Measurements from ENCODE around the gene TPTE. TPM values are rescaled to one million over a fixed set of nuclear protein-coding genes. Genes with fewer than 3 reads are reported as not detected.
"Not testable (repeated sequence)": the region's sequence is repeated elsewhere in the genome, so short reads cannot be mapped to it uniquely, and the experiment has no call there.

Gene TPTE
- not detected for polyA plus RNA-seq (2012; ENCODE audit: missing spikeins)

DNA sequence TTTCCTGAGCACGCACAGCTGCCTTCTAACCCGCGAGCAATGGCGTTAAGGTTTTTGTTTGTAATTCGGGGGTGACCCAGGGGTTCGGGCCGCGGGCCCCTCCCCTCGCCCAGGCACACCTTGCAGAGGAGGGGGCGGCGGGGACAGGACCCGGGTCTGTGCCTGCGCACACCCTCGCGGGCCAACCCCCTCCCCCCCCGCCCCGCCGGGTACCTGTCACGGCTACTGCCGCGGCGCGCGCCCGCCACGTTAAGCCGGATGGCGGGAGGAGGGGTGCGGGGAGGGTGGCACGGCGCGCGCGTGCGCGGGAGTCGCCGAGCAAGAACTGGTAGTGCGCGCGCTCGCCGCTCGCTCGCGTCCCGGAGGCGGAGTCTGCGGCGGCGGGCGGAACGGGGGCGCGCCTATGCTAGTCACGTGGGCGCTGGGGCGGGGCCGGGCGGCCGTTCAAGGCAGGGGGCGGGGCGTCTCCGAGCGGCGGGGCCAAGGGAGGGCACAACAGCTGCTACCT, at the start of gene TPTE:
TPTE (plus strand) TSS at position 493 of the 508 bp plus-strand sequence. CDS start 17,141 bp downstream, outside the sequence.
- TF ChIP-seq TAF1 (IDR thresholded peaks at IDR 0.05; ENCODE audit: borderline replicate concordance, low read depth, low read length) (no peak), POLR2AphosphoS5 (IDR thresholded peaks at IDR 0.05; ENCODE audit: low read depth, low read length) (no peak), POLR2A (IDR thresholded peaks at IDR 0.05; ENCODE audit: low read depth, low read length) (no peak)
- no peak for DNase-seq (ENCODE audit: insufficient read length)
- FAIRE-seq = no peak

DNA sequence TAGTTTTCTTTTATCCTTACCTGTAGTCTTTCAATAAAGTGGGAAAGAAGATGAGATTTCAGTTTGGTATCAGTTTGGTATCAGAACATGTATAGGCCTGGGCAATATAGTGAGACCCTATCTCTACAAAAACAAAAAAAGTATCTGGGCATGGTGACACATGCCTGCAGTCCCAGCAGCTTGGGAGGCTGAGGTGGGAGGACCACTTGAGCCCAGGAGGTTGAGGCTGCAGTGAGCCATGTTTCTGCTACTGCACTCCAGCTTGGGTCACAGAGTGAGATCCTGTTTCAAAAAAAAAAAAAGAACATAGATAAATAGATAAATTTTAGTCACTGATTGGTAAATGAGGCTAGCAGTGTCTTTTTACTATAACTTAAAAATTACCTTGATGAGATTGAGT, 49.4 kb upstream of the TPTE start:
- not testable (repeated sequence) for FAIRE-seq; DNase-seq (ENCODE audit: insufficient read length)

DNA sequence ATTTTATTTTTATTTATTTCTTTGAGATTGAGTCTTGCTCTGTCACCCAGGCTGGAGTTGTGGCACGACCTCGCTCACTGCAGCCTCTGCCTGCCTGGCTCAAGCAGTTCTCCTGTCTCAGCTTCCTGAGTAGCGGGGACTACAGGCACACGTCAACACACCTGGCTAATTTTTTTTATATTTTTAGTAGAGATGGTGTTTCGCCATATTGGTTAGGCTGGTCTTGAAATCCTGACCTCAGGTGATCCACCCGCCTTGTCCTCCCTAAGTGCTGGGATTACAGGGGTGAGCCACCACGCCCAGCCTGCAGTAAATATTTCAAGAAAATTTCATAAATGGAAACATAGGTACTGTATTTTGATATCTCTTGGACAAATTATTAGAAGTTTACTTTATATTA, 43.6 kb upstream of the TPTE start:
- not testable (repeated sequence) for DNase-seq (ENCODE audit: insufficient read length); FAIRE-seq

DNA sequence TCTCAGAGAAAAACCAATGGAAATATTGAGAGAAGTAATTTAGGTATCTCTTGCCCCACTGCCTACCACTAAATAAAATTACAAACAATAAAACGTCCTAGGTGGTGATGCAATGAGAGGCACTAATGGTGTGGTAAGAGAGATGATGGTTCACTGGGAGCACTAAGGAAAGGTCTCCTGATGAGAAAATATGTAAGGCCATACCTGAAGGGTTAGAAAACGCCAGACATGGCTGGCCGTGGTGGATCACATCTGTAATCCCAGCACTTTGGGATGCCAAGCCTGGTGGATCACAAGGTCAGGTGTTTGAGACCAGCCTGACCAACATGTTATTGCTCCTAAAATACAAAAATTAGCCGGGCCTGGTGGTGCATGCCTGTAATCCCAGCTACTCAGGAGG, 41.5 kb upstream of the TPTE start:
- FAIRE-seq = not testable (repeated sequence)

DNA sequence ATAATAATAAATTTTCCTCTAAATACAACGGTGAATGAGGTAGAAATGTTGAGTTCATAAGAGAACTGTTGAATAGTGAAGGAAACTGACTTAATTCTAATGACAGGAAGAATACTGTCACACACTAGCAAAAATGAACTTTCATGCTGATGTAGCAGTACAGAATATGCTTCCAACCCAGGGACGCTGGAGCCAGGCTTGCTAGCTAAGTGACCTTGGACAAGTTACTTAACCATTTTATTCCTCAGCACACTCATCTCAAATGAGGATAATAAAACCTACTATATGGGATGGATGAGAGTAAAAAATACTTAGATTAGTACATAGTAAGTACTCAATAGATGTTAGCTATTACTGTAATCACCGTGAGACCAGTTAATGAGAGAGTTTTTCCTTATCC, 36.5 kb upstream of the TPTE start:
- FAIRE-seq; DNase-seq (ENCODE audit: insufficient read length): not testable (repeated sequence)

More for the DNA sequence above, 41.5 kb upstream of the TPTE start:
- not testable (repeated sequence) for DNase-seq (ENCODE audit: insufficient read length)

DNA sequence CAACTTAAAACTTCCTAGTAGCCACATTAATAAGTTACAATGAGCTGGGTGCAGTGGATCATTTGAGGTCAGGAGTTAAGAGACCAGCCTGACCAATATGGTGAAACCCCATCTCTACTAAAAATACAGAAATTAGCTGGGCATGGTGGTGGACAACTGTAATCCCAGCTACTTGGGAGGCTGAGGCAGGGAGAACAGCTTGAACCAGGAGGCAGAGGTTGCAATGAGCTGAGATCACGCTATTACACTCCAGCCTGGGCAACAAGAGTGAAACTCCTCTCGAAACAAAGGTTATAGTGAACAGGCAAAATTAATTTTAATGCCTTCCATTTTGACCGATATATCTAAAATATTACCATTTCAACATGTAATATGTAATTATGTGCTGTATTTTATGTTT, 30.9 kb upstream of the TPTE start:
- FAIRE-seq; DNase-seq (ENCODE audit: insufficient read length): not testable (repeated sequence)

DNA sequence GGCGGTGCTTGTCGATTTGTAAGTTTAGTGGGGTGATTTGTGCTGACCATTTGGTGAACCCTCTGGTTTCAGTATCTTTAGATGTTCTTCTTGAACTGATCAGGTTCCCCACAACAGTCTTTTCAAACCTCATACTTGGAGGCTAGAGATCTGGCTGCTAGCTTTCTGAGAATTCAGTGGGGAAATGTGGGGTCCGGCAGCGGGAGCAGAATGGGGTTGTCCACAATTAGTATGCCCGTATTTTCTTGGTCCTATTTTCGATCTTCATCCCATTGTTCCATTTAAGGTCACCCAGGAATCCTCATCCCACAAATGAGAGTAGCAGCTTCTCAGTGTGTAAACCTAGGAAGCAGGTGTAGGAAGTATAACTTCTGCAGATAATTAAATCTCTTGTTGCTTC, 10.3 kb upstream of the TPTE start:
- FAIRE-seq (no peak), DNase-seq (ENCODE audit: insufficient read length) (no peak)
- TF ChIP-seq POLR2A (IDR thresholded peaks at IDR 0.05; ENCODE audit: low read depth, low read length) = no peak
- no peak for TF ChIP-seq TAF1 (IDR thresholded peaks at IDR 0.05; ENCODE audit: borderline replicate concordance, low read depth, low read length)
- no peak for TF ChIP-seq POLR2AphosphoS5 (IDR thresholded peaks at IDR 0.05; ENCODE audit: low read depth, low read length)

DNA sequence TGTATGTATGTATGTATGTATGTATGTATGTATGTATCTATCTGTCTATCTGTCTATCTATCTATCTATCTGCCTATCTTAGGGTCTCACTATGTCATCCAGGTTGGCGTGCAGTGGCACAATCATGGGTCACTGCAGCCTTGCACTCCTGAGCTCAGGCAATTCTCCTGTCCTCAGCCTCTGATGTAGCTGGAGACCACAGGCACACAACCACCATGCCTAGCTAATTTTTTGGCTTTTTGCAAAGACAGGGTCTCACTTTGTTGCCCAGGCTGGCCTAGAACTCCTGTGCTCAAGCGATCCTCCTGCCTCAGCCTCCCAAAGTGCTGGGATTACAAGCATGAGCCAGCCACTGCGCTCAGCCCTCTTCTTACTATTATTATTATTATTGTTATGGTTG, 4.5 kb upstream of the TPTE start:
- FAIRE-seq = not testable (repeated sequence)

DNA sequence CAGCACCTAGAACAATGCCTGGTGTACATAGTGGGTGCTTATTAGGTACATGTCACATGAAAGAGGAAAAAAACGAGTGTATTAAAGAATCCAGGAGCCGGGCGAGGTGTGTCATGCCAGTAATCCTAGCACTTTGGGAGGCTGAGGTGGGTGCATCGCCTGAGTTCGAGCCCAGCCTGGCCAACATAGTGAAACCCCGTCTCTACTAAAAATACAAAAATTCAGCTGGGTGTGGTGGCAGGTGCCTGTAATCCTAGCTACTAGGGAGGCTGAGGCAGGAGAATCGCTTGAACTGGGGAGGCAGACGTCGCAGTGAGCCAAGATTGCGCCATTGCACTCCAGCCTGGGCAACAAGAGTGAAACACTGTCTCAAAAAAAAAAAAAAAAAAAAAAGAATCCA, 3.5 kb upstream of the TPTE start:
- not testable (repeated sequence) for DNase-seq (ENCODE audit: insufficient read length); FAIRE-seq

More for the DNA sequence above, 4.5 kb upstream of the TPTE start:
- not testable (repeated sequence) for DNase-seq (ENCODE audit: insufficient read length)

DNA sequence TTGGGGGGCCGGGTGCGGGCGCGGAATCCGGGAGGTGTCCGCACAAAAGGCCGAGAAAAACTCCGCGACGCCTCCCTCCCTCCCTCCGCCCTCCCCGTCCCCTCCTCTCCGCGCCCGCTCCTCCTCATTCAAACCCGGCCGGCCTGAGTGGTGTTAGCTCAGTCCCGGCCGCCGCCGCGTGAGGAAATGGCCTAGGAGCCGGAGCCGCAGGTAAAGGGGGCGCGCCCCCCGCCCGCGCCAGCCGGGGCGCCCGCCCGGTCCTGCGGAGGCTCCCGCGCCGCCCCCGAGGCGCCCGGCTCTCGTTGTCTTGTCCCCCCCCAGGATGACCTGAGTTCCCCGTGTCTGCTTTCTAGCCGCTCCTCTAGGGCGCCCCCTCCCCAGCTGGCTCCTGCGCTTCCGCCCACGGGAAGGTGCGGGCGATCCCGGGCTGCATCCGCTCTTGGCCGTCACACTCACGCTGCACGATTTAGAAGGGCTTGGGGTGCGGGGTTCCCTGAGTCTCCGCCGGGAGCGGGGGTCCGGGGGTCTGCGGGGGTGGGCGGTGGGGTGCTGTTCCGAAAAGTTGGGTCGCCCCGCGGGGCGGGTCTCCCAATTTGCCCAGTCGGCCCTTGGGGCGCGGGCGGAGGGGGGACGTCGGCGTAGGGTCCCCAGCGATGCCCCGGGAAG, 585 bp downstream of the TPTE start:
- not testable (repeated sequence) for FAIRE-seq; DNase-seq (ENCODE audit: insufficient read length)

DNA sequence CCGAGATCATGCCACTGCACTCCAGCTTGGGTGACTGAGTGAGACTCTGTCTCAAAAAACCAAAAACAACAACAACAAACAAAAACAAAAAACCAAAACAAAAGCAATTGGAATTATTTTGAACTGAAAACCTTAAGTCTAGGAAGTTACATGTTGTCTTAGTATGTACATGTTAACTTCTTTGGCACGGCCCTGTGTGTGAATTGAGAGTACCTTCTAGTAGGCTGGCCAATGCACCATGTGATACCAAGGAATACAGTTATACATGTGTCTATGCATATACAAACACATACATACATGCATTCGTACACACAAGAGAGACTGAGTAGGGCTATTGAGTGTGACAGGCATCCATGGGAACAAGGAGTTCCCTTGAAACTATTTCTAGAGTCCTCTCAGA, 18.6 kb downstream of the TPTE start:
- no peak for FAIRE-seq
- TF ChIP-seq POLR2A (IDR thresholded peaks at IDR 0.05; ENCODE audit: low read depth, low read length) (no peak), POLR2AphosphoS5 (IDR thresholded peaks at IDR 0.05; ENCODE audit: low read depth, low read length) (no peak), TAF1 (IDR thresholded peaks at IDR 0.05; ENCODE audit: borderline replicate concordance, low read depth, low read length) (no peak)
- DNase-seq (ENCODE audit: insufficient read length) = no peak

DNA sequence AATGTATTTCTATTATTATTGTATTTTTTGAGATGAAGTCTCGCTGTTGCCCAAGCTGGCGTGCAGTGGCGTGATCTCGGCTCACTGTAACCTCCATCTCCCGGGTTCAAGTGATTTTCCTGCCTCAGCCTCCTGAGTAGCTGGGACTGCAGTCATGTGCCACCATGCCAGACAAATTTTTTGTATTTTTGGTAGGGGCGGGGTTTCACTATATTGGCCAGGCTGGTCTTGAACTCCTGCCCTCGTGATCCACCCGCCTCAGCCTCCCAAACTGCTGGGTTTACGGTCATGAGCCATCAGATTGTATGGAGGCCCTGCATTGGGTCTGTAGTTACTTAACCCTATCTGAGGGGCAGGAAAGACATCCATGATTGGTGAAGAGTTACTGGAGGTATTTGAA, 23.0 kb downstream of the TPTE start:
- DNase-seq (ENCODE audit: insufficient read length); FAIRE-seq: not testable (repeated sequence)

DNA sequence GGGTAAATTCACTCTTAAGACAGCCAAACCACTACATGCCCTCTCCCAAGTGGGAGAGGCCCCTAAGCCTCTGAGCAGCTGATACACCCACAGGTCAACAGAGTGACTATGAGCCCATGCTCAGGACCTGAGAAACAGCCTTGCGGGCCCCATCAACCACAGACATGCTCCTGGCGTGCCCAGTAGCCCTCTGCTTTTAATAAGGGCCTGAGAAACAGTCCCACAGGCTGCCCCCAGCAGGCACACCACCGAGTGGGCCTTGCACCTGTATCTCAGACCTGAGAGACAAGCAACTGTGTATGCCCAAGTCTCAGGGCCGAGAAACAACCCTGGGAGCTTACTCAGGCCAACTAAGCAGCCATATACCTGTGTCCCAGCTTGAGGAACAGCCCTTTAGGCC, 26.5 kb downstream of the TPTE start:
- not testable (repeated sequence) for DNase-seq (ENCODE audit: insufficient read length); FAIRE-seq

DNA sequence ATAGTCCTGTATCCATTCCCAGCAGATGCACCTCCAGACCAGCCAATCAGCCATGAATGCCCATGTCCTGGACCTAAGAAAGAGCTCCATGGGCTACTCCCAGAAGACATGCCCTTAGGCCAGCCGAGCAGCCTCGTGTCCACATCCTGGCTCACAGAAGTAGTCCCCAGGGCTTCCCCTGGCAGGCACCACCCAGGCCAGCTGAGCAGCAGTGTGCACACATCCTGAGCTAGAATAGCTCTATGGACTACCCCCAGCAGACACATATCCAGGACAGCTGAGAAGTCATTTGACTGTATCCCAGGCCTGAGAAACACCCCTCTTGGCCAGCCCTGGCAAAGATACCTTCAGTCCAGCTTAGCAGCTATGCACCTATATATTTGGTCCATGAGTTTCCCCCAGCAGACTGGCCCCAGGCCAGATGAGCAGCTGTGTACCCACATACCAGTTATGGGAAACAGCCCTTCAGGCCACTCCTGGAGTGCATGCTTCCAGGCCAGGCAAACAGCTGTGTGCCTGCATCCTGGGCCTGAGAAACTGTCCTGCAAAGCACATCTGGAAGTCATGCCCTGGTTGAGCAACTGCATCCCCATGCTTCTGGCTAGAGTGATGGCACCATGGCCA, 27.1 kb downstream of the TPTE start:
- DNase-seq (ENCODE audit: insufficient read length); FAIRE-seq: not testable (repeated sequence)

DNA sequence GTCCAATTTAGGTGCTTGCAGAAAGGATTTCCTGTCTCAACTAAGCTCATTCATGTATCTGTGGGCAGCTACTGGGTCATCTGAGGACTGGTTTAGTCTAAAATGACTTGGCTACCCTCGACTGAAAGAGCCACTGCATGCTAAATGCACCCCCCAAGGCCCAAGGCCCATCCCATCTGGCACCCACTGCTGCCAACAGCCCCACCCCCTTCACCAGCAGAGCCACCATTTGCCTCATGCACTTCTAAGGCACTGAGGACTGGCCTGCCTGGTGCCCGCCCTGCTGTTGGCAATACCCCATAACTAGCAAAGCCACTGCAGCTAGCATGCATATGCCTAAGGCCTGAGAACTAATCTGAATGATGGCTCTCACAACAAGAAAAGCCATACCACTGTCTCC, 49.4 kb downstream of the TPTE start:
- not testable (repeated sequence) for DNase-seq (ENCODE audit: insufficient read length); FAIRE-seq

DNA sequence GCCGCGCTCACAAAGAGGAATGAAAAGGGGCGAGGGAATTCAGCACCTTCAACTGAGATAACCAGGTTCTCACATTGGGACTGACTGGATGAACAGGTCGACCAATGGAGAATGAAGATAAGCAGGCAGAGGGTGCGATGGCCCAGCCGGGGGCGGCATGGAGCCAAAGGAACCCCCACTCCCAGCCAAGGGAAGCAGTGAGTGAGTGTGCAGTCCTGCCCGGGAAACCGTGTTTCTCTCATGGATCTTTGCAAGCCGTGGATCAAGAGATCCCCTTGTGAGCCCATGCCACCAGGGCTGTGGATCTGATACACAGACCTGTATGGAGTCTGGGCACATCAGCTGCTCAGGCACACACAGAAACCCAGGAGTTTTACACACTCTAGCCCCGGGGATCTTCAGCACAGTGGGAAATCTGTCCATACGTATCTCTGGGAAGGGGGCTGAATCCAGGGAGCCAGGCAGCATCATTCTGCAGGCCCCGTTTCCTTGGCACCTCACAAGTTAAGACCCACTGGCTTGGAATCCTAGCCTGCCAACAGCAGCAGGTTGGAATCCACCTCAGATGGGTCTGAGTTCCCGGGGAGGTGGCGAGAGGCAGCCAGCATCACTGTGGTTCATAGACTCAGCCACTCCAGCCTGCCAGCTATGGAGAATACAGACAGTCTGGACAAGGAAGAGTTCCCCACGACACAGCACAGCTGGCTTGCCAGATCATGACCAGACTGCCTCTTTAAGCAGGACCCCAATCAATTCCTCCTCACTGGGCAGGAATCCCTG, 53.3 kb downstream of the TPTE start:
- FAIRE-seq; DNase-seq (ENCODE audit: insufficient read length): not testable (repeated sequence)

All from GM12892 (cell line).